GM19043 (cell line): Measurements from ENCODE around the gene PGRMC1.
"Not testable (repeated sequence)": the region's sequence is repeated elsewhere in the genome, so short reads cannot be mapped to it uniquely, and the experiment has no call there.

ENCODE experiments used
- ATAC-seq: cut with Tn5 transposase; IDR thresholded peaks from one replicate; pipeline ENCODE4 v1.9.1; 2021; ENCODE audit warnings: low read depth; ENCODE audit not compliant: unreplicated experiment

Gene PGRMC1

DNA sequence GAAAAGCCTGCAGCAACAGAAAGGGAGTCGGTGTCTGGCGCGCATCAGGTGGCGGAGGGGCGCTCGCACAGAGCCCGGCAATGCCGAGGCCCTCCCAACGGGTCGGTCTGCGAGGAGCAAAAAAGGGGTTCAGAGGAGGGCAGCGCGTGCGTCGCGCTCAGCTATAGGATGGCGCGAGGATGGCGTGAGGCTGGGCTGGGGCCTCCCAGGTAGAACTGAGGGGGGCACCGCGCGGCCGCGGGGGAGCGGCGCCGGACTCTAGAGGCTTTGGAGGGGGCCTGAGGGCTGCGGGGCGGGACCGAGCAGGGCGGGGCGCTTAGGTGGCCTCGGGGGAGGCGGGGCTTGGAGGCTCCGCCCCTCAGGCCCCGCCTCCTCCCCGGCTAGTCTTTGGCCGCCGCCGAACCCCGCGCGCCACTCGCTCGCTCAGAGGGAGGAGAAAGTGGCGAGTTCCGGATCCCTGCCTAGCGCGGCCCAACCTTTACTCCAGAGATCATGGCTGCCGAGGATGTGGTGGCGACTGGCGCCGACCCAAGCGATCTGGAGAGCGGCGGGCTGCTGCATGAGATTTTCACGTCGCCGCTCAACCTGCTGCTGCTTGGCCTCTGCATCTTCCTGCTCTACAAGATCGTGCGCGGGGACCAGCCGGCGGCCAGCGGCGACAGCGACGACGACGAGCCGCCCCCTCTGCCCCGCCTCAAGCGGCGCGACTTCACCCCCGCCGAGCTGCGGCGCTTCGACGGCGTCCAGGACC lies at the start of gene PGRMC1:
Gene PGRMC1 (plus strand): TSS at position 414 of the 751 bp plus-strand sequence. CDS start 79 bp downstream, at position 493.
- ATAC-seq, result peak; percentile 92

DNA sequence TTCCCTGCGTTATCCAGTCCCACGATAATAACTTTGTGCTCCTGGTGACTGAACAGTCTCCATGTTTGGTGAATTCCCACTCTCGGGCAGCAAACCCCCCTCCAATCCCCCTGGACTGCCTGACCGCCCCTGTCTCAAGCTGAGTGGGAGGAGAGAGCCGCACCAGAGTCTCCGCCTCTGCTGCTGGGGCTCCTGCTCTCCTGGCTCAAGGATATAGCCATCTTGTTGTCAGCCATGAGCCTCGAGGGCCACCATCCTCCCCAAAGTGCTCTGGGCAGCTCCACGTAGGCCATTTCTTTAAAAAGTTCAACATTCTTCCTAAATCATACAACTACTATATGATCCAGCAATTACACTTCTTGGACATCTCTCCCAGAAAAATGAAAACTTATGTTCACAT lies 49.3 kb upstream of the PGRMC1 start:
- ATAC-seq, result no peak

- ATAC-seq, result no peak
Measured at GRCh38 chrX:119187298-119187697, 48.8 kb upstream of the PGRMC1 start.

DNA sequence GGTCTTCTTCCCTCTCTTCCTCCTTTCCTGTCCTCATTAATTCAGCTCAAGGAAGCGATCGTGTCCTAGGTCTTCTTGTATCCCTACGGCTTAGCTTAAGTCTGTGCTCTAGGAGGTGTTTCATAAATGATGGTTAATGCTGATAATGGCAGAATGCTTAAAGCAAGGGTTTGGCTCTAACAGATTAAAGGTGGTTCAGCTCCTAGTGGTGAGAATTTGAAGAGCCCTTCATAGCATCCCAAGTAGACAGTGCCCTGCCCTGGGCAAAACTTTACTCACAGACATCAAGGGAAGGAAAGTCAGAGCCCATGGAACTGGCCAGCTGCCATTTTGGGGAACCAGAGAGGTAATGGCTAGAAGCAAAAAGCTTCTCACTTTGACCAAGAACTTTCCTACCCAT lies 47.0 kb upstream of the PGRMC1 start:
- no peak for ATAC-seq

GRCh38 chrX:119189595-119189994 lies 46.5 kb upstream of the PGRMC1 start:
- no peak for ATAC-seq

DNA sequence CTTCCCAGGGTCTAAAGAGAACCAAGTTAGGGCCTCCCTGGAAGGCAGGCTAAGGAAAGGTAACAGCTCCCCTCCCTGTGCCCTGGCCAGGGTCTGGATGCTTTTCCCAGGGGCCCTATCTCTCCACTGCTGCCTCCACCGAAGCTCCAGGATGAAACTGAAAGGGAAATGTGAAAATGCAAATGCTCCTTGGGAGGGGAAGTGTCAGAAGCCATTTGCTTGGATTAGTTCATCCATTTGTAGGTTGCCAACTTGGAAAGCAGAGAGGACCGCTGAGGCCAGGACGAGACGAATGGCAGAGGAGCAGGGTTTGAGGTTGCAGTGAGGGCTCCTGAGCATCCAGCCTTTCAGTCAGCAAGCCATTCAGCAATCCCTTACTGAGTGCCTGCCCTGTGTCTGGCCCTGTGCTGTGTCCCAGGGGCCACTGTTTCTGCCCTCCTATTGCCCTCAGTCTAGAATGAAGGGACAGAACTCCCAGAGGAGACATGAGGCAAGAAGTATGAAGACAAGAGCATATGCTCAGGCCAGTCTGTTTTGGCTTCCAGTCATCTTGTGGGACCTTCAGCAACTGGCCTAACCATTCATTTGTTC lies 45.9 kb upstream of the PGRMC1 start:
- ATAC-seq, result no peak

DNA sequence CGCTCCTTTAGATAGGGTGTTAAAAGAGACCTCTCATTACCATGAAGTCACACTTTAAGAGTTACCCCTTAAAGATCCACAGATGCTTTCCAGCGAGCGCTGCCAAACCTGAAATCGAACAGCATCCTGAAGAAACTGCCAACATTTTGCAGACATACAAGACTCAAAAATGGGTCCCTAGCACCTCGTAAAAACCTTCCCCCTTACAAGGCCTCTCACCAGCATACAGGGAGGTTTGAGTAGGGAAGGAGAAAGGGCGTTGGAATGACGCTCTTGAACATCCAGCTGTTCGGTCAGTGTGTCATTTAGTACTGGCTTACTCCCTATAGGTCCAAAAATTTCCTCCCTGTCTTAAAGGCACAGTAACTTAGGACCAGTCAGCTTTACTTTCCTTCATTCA lies 45.3 kb upstream of the PGRMC1 start:
- ATAC-seq, result no peak

DNA sequence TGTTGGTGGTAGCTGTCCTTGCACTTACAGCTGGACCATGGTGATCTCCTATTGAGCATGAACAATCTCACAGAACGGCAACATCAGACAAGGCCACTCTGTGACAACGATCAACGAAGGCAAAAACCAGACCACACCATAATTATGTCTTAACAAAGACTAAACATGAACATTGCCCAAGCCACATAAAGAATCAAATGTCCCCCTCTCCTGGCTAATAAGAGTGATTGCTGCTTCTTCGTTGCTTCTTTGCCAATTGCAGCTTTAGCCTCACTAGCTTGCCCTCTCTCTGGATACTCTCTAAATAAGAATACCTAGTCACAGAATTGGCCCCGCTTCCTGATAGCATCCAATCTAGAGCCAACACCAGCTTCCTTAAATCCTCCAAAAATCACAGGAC lies 41.5 kb upstream of the PGRMC1 start:
- no peak for ATAC-seq

DNA sequence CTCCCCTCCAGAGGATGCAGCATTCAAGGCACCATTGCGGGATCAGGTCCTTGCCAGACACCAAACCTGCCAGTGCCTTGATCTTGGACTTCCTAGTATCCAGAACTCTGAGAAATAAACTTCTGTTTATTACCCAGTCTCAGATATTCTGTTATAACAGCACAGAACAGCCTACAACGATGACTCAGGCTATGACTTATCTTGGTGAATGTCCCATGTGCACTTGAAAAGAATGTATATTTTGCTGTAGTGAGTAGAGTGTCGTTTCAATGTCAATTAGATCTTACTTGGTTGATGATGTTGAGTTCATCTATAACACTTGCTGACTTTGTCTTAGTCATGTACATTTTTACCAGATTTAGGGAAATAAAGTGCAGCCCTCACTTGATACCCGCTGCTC lies 34.5 kb upstream of the PGRMC1 start:
- no peak for ATAC-seq

DNA sequence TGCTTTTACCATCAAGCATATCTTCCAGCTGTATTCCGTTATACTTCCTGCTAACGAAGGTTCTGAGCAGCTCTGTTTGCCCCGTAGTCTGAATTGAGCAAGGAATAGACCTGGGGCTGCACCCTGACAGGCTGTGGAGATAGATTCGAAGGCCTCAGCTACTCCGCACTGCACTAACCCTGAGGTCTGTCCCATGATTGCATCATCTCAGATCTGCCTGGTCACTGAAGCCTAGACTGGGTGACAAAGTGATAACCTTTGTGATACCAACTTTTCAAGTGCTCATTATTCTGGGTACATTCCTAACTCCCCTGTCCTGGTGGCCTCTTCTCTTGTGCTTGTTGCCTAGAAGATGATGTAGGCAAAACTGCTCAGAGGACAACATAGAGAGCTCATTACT lies 29.9 kb upstream of the PGRMC1 start:
- ATAC-seq, result no peak

- not testable (repeated sequence) for ATAC-seq
Measured at GRCh38 chrX:119207483-119207882, 28.6 kb upstream of the PGRMC1 start.

DNA sequence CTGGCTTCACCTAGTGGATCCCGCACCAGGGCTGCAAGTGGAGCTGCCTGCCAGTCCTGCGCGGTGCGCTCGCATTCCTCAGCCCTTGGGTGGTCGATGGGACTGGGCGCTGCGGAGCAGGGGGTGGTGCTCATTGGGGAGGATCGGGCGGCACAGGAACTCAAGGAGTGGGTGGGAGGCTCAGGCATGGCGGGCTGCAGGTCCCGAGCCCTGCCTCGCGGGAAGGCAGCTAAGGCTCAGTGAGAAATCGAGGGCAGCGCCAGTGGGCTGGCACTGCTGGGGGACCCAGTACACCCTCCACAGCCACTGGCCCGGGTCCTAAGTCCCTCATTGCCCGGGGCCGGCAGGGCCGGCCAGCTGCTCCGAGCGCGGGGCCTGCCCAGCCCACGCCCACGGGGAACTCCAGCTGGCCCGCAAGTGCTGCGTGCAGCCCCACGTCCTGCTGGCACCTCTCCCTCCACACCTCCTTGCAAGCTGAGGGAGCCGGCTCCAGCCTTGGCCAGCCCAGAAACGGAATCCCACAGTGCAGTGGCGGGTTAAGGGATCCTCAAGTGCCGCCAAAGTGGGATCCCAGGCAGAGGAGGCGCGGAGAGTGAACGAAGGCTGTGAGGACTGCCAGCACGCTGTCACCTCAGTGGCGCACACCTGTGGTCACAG lies 27.6 kb upstream of the PGRMC1 start:
- no peak for ATAC-seq

GRCh38 chrX:119210931-119211648 lies 25.0 kb upstream of the PGRMC1 start:
- not testable (repeated sequence) for ATAC-seq

- no peak for ATAC-seq
Measured at GRCh38 chrX:119211649-119212014, 24.5 kb upstream of the PGRMC1 start.

DNA sequence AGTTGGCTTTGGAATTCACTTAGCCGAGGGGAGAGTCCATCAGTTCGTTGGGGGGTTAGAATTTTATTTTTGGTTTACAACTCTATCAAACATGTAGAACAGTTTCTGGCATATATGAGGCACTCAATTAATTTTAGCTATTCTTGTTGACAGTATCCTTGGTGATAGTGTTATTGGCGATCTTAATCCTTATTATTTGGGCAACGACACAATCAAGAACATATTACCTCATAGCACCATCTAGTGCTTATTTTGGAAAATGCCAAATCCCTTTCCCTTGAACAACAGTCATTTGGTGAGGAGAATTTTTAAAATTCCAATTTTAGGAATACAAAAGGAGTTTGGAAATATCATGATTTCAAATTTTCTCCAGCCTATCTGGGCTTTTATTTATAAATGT lies 17.9 kb upstream of the PGRMC1 start:
- no peak for ATAC-seq

DNA sequence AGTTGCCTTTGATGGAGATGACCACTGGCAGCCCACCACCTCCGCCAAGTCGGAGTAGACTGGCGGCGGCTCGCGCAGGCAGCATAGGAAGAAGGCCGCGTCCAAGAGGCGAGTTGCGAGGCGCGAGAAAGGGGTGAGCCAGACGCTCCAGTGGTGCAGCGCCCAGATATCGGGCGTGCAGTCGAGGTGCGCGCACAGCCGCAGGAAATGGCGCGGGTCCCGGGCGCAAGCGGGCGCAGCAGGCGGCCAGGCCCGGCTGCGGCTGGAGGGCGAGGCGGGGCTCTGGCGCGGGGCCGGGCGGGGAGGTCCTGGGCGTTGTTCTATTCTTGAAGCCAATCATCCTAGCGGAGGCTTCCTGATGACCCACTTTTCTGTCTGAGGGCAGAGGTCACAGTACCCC lies 13.2 kb upstream of the PGRMC1 start:
- no peak for ATAC-seq

DNA sequence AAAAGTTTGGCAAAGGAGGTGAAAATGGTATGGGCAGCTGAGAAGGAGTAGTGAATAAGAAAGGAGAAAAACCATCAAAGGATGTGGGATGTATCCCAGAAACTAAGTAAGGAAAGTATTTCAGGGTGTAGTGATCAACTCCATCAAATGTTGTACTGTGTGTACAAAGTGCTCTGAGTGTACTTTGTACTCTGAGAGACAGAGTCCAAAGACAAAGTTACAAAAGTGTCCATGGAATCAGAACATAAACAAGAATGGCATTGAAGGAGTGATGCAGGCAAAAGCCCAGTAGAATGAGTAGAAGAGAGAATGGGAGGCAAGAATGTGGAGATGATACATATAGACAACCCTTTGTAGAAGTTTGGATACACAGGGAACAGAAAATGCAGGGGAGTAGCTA lies 12.3 kb upstream of the PGRMC1 start:
- no peak for ATAC-seq

- no peak for ATAC-seq
Measured at GRCh38 chrX:119226446-119226845, 9.6 kb upstream of the PGRMC1 start.

GRCh38 chrX:119228512-119229252 lies 7.4 kb upstream of the PGRMC1 start:
- ATAC-seq, result no peak

DNA sequence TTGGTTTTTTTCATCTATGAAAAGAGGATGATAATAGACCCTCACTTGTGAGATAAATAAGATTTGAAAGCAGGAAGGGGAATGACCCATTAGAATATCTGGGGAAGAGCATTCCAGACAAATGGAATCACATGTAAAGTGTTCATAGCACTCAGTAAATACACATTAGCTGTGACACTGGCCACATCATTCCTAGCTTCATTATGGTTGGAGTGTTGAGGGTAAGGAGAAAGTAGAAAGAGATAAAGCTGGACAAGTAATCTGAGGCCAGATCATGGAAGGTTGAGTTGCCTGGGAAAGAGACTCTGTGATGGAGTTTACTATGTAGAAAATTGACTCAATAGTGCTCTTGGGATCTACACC lies 6.9 kb upstream of the PGRMC1 start:
- ATAC-seq, result no peak

DNA sequence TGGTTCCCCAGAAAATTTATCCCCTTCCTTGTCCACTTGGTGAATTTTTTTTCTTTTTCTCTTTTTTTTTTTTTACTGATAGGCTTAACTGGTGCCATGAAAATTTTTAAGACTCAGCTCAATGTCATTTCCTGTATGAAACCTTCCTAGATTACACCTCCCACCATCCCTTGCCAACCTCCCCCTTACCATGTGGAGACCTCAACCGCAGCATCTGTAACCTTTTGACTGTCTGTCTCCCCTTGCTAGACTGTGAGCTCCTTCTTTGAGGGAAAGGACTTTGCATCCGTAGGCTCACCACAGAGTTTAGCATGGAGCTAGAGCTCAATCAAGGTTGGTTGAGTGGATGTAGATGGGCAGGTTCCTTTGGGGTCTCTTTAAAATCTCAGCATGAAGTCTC lies 5.2 kb upstream of the PGRMC1 start:
- no peak for ATAC-seq
